OCI-LY7 (cell line): ENCODE data around the gene GGT5. TPM values are rescaled to one million over a fixed set of nuclear protein-coding genes. Genes with fewer than 3 reads are reported as not detected.

ENCODE experiments used
- BruUV-seq: library from RNA; stranded (reverse); fragments of 400-500 nt; replicated peaks from 2 replicates; lab custom pipeline; 2021; lab: Mats Ljungman, UMichigan
- CTCF ChIA-PET: fragments of 300-600 bp; sonication (Branson Sonifier 250); formaldehyde crosslinking; loops from one replicate; lab custom pipeline; 2022; ENCODE audit warnings: antibody characterized with exemption; ENCODE audit not compliant: unreplicated experiment; lab: Charles Lee
- POLR2A ChIA-PET: fragments of 300-600 bp; sonication (Branson Sonifier 250); formaldehyde crosslinking; loops from one replicate; lab custom pipeline; 2022; ENCODE audit warnings: antibody characterized with exemption; lab: Charles Lee
- DNase-seq: peaks from one replicate; pipeline ENCODE4 v3.0.0-alpha.2; 2015; ENCODE audit warnings: low spot score
- H2AFZ ChIP-seq: fragments of 200-600 bp; sonication (generic), shearing (Covaris generic); 2 replicates; pipeline ENCODE4 v1.6.1; 2014; ENCODE audit warnings: mild to moderate bottlenecking, antibody characterized with exemption, low read length, moderate library complexity
- H3K27ac ChIP-seq: fragments of 200-600 bp; sonication (generic); 2 replicates; pipeline ENCODE4 v1.5.1; 2014; ENCODE audit warnings: mixed run types, low read depth, mild to moderate bottlenecking, moderate library complexity, low read length, inconsistent platforms; ENCODE audit not compliant: poor library complexity, severe bottlenecking
- H3K36me3 ChIP-seq: fragments of 200-600 bp; sonication (generic); 2 replicates; pipeline ENCODE4 v1.6.1; 2014; ENCODE audit warnings: mild to moderate bottlenecking, antibody characterized with exemption, low read length, moderate library complexity, mixed read lengths; ENCODE audit not compliant: insufficient read depth
- H3K4me1 ChIP-seq: fragments of 200-600 bp; sonication (generic); 2 replicates; pipeline ENCODE4 v1.5.1; 2014; ENCODE audit warnings: mild to moderate bottlenecking, low read length; ENCODE audit not compliant: insufficient read depth, poor library complexity, severe bottlenecking
- H3K4me2 ChIP-seq: fragments of 200-600 bp; sonication (generic); 2 replicates; pipeline ENCODE4 v1.6.1; 2014; ENCODE audit warnings: mild to moderate bottlenecking, low read length
- H3K4me3 ChIP-seq: fragments of 200-600 bp; sonication (generic); 2 replicates; pipeline ENCODE4 v1.5.1; 2014; ENCODE audit warnings: mild to moderate bottlenecking, low read depth, low read length; ENCODE audit not compliant: poor library complexity, severe bottlenecking
- H3K79me2 ChIP-seq: fragments of 200-600 bp; sonication (generic); 2 replicates; pipeline ENCODE4 v1.6.1; 2016; ENCODE audit warnings: low read depth, mild to moderate bottlenecking, low read length, moderate library complexity, mixed read lengths; ENCODE audit not compliant: insufficient read depth
- H3K9me2 ChIP-seq: fragments of 200-600 bp; sonication (generic); 2 replicates; pipeline ENCODE4 v1.6.1; 2016; ENCODE audit warnings: mild to moderate bottlenecking, low read length, mixed read lengths; ENCODE audit not compliant: insufficient read depth
- H3K9me3 ChIP-seq: fragments of 200-600 bp; sonication (generic); 2 replicates; pipeline ENCODE4 v1.6.1; 2014; ENCODE audit warnings: mild to moderate bottlenecking, mixed run types, low read length, mixed read lengths
- H4K20me1 ChIP-seq: fragments of 200-600 bp; sonication (generic); 2 replicates; pipeline ENCODE4 v1.6.1; 2014; ENCODE audit warnings: mild to moderate bottlenecking, antibody characterized with exemption, low read length, moderate library complexity, mixed read lengths; ENCODE audit not compliant: insufficient read depth
- EZH2phosphoT487 ChIP-seq: fragments of 200-600 bp; sonication (generic); IDR thresholded peaks from 2 replicates; pipeline ENCODE4 v1.6.1; 2018; ENCODE audit warnings: low read depth, borderline replicate concordance, mild to moderate bottlenecking, mixed run types, antibody characterized with exemption, low read length, moderate library complexity, mixed read lengths
- intact Hi-C: fragments of 100-400 bp; cut with micrococcal nuclease; formaldehyde crosslinking; loops from one replicate; pipeline ENCODE4 v1.10.0; 2022; ENCODE audit not compliant: unreplicated experiment
- total RNA-seq, 2 experiments: library from RNA; depleted of rRNA in 1 of 2; stranded (reverse); fragments of >200 nt in 1 of 2; shearing (Covaris generic) in 1 of 2; gene quantifications; 2 replicates each; pipeline ENCODE4 v1.2.3, GENCODE V29; 2014 to 2022
- TF ChIP-seq, protein P1 (sequence below): fragments of 200-600 bp; sonication (generic); conservative IDR thresholded peaks from 2 replicates; pipeline ENCODE4 v1.5.1; 2014; ENCODE audit warnings: mild to moderate bottlenecking, antibody characterized with exemption, low read length, moderate library complexity, mixed read lengths

The GGT5 gene
- total RNA-seq, 2 experiments from 2014 or later = 0.06 TPM; not detected in 1

DNA sequence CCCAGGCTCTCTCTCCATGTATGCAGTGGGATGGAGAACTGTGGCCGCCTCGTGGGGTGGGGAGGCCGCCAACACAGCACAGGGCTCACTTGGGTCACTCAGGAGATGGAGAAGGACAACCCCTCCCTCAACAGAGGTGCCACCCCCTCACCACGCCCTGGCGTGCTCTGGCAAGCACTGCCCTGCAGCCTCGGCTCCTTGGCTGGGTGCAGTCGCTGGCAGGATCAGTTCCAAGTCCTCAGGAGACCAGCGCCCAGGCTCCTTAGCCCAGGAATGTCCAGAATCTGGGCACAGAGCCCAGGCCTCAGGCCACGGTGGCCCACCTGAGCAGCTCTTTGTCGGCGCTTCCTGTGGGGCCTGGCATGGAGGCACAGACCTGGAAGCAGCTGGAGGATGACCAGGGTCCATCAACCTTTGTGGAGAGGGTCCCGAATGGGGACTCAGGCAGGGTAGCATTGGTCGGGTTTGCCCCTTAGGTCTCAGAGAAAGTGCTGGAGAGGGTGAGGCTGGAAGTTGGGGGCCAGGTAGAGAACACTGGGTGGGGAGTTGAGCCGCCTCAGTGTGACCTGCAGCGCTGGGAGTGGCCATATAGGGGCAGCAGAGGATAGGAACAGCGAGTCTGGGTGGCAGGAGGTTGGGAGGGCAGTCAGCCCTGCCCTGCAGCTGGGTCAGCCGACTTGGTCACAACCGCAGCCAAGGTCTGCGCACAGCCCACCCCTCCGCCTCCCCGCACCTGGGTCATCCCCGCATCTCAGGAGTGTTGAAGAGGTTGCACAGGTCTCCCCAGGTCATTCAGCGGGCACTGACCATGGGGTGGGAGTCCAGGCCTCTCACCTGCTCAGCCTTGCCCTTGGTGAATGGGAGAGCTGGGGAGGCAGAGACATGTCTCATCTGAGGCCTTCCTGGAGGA is 55.4 kb downstream of the GGT5 start:
- no peaks in the 10 kb centered on the region for H3K36me3 ChIP-seq
- no peak overlapping the region for H2AFZ ChIP-seq
- H3K9me2 ChIP-seq = no peaks in the 10 kb centered on the region
- H3K4me3 ChIP-seq = no peak overlapping the region
- no peak for TF ChIP-seq EZH2phosphoT487
- TF ChIP-seq, protein P1, sequence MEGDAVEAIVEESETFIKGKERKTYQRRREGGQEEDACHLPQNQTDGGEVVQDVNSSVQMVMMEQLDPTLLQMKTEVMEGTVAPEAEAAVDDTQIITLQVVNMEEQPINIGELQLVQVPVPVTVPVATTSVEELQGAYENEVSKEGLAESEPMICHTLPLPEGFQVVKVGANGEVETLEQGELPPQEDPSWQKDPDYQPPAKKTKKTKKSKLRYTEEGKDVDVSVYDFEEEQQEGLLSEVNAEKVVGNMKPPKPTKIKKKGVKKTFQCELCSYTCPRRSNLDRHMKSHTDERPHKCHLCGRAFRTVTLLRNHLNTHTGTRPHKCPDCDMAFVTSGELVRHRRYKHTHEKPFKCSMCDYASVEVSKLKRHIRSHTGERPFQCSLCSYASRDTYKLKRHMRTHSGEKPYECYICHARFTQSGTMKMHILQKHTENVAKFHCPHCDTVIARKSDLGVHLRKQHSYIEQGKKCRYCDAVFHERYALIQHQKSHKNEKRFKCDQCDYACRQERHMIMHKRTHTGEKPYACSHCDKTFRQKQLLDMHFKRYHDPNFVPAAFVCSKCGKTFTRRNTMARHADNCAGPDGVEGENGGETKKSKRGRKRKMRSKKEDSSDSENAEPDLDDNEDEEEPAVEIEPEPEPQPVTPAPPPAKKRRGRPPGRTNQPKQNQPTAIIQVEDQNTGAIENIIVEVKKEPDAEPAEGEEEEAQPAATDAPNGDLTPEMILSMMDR = peak; percentile 82
- H3K79me2 ChIP-seq = no peaks in the 10 kb centered on the region
- no TSS peak for BruUV-seq
- H3K4me1 ChIP-seq = no peaks in the 10 kb centered on the region
- intact Hi-C loops = loop anchor here (2.0 kb wide), 1 partner anchor 57 kb away; no protein-coding TSS in a partner anchor
- ChIA-PET CTCF (interaction anchor here (0.6 kb wide), 1 partner anchor 171 kb away, joined by 3 read pairs; no protein-coding TSS in a partner anchor), POLR2A (interaction anchor here (0.5 kb wide), 1 partner anchor 9 kb away, joined by 3 read pairs; no protein-coding TSS in a partner anchor)
- H3K9me3 ChIP-seq = no peaks in the 10 kb centered on the region
- DNase-seq = peak; percentile 59
- H3K27ac ChIP-seq = no peak overlapping the region
- no peaks in the 10 kb centered on the region for H4K20me1 ChIP-seq
- H3K4me2 ChIP-seq = no peak overlapping the region

DNA sequence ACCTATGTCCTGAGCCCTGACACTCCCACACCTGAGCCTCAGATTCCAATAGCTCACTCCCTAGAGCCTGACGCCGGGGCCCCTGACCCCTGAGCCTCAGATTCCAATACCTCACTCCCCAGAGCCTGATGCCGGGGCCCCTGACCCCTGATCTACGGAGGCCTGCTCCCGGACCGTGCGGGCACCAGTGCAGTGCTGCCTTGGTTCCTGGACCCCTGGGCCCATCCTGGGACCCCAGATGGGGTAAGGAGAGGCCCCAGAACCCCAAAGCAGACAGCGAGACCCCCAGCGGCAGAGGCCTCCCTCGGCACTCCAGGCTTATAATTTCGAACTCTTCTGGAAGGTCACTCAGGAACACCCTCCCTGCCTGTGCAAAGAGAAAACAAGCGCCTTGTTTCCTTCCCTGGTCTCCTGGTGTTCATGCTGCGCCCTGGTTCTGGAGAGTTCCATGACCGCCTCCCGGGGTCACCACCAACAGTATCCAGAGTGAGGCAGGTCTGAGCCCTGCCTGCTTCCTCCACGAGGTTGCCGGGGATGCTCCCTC is 56.1 kb downstream of the GGT5 start:
- Histone ChIP-seq H3K9me3 (no peaks in the 10 kb centered on the region), H3K4me2 (no peak overlapping the region), H2AFZ (no peak overlapping the region), H3K36me3 (no peaks in the 10 kb centered on the region), H3K4me3 (no peak overlapping the region), H3K79me2 (no peaks in the 10 kb centered on the region), H3K9me2 (no peaks in the 10 kb centered on the region), H3K27ac (no peak overlapping the region), H3K4me1 (no peaks in the 10 kb centered on the region), H4K20me1 (no peaks in the 10 kb centered on the region)
- TF ChIP-seq EZH2phosphoT487 = no peak
- TF ChIP-seq, protein P1 = no peak
- intact Hi-C loops = loop anchor here (2.0 kb wide), 1 partner anchor 58 kb away; no protein-coding TSS in a partner anchor
- BruUV-seq = no TSS peak
- POLR2A ChIA-PET = no interaction called here
- no peak for DNase-seq
- CTCF ChIA-PET = interaction anchor here (0.6 kb wide), 1 partner anchor 171 kb away, joined by 3 read pairs; no protein-coding TSS in a partner anchor
